GM19035 (cell line): ENCODE measurements around the gene KIAA0408.
"Not testable (repeated sequence)": the region's sequence is repeated elsewhere in the genome, so short reads cannot be mapped to it uniquely, and the experiment has no call there.

Source experiments
- ATAC-seq: cut with Tn5 transposase; IDR thresholded peaks from one replicate; pipeline ENCODE4 v1.9.1; 2021; ENCODE audit not compliant: unreplicated experiment

KIAA0408 gene

GRCh38 chr6:127464161-127464880 is 5.1 kb upstream of the KIAA0408 start:
- ATAC-seq = no peak

DNA sequence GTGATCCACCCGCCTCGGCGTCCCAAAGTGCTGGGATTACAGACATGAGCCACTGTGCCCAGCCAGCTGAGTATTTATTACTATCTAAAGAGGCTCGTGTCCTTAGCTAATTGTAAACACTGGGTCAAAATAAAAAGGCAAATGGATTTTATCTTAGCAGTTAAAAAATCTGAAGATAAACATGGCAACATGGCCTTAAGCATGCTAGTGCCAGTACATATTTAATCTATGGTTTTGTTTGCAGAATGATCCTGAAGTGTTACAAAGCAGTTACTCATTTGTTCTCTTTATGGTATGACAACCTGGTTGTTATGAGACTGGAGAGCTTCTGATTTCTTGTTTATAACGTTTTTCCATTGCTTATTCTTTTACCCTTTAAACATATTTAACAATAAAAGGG is 3.9 kb upstream of the KIAA0408 start:
- ATAC-seq = no peak

GRCh38 chr6:127462376-127462775 is 3.2 kb upstream of the KIAA0408 start:
- ATAC-seq = no peak

DNA sequence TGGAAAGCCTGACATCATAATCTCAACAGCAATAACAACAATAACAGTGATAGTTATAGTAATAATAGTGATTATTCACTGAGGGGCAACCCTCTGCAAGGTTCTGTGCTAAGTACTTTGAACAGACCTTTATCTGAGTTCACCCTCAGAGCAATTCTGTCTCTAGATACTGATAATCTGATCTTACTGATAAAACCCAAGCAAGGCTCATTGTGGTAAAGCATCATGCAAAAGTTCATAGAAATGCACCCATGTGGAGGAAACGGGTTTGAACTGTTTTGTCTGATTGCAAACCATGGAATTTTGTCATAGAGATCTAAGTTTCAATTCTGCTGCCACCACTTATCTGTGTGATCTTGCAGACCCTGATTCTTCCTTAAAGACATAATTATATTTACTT is 1.3 kb upstream of the KIAA0408 start:
- ATAC-seq = no peak

- ATAC-seq = no peak
These were observed 372 bp downstream of the KIAA0408 start for GRCh38 chr6:127458817-127459216.

DNA sequence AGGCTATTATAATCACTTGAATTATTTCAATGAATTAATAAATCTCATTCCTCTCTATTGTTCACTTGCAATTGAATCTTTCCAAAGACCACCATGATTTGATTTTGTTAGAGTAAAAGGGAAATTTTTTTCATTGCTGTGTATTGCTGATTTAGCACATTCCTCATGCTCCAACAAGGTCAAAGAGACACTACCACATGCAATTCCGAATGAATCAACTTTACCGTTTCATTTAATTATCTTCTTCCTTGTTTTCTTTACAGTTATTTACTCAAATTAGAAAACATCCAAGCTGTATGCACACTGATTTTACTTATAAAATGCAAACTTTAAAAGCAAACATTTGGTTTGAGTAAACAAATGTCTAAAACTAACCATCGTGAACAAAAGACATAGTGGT is 967 bp downstream of the KIAA0408 start:
- no peak for ATAC-seq

DNA sequence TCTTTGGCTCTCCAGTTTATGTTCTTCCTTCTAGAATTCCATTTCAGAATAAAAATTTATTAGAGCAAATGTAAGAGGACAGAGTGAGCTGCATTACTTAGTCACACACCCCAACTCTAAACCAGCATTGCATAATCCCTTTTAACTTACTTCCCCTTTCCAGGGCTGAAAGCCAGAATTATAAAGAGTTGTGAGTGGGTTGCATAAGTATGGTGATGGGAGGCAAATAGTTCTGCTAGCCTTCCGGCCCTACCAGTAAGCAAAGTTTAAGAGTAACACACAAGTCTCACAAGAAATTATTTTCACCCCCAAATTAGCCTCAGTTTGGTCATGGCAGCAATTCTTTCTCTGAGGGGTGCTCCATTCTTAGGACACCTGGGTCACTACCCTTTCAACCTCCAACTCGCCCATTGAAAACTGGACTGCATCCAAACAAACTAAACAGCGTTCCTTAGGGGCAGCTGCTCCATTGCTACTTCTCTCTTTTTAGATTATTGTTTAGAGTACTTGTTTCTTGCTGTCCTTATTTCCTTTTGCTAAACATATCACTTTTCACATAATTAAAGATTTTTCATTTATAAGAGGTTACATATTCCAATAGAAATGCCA is 1.6 kb downstream of the KIAA0408 start:
- ATAC-seq = no peak

DNA sequence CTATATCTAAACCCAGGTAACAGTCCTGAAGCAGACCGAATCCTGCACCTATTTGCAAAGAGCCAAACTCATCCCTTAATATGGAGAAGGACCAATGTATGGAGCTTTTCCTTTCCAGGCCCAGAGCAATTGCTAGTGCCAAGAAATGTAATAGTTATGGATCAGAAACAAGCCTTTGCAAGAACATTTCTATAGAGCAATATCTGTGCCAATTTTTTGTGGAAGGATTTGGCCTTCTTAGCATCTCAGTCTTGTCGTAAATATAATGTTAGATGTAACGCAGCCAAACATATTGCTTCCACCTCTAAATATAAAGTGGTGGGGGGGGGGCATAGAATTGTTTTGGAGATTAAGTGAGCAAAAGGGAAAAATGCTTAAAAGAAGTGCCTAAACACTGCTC is 2.7 kb downstream of the KIAA0408 start:
- ATAC-seq = no peak

DNA sequence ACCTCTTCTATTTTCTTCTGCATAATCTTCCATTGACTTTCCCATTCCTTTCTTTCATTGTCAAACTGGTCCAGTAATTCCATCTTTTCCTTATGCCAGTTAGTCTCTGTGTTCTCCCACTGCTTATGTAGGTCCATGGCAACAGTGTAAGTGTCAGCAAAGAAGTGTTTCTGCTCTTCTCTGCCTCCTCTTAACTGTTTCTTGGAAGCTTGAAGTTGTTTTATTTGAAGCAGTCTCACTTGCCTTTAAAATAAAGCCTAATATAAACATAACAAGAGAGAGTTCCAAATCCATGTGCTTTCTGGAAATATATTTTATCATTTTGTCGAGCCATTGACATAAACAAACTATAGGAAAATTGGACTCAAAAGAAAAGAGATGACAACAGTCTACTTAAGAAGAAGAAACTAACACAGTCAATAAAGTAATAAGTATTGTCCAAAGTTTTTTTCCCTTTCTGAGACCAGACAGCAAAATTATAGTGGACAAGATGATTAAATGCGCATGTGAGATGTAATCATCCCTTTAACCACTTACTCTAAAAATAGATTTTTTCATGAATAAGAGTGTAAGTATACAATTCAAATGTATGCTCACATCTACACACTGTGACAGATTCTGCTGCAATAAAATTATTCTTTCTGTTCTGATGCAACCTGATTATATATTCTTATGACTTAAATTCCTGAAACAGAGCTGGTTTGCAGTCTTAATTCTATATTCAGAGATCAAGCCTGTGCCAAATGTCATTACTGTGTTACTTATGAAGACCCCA is 5.2 kb downstream of the KIAA0408 start:
- no peak for ATAC-seq

GRCh38 chr6:127452803-127453202 is 6.4 kb downstream of the KIAA0408 start:
- ATAC-seq = no peak

DNA sequence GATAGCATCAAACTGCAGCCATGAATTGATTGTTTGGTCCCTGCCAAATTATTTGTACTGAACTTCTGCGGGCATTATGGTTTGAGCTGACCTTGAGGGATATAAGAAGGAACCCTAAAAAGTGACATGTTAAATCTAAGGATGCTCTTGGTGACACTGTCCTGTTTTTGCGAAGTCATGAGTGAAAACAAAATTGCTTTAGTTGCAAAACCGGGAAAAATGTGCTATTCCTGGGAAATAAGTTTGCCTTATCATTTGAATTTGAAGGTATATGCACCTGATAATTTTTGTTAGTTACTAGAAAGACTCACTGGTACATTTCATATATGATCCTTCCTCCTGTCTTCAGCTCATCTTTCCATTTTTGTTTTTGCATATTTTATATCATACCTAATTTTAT is 7.8 kb downstream of the KIAA0408 start:
- no peak for ATAC-seq

- ATAC-seq = no peak
These were observed 11.4 kb downstream of the KIAA0408 start for GRCh38 chr6:127447780-127448179.

DNA sequence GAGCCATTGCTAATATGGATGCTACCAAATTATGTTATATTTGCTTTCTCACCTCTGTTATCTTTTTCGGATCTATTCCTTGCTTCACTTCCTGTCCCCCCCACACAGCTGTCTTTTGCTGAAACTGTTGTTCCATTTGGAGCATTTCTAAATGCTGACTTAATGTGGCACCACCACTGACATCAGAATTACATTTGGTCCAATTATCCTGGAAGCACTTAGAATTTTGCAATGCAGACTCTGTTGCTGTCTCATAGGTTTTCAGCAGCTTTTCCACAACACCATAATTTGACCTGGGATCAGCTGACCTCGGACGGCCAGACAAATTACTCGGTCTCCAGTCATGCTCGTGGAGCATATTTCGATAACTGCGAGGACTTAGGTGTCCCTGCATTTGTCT is 12.8 kb downstream of the KIAA0408 start:
- no peak for ATAC-seq

DNA sequence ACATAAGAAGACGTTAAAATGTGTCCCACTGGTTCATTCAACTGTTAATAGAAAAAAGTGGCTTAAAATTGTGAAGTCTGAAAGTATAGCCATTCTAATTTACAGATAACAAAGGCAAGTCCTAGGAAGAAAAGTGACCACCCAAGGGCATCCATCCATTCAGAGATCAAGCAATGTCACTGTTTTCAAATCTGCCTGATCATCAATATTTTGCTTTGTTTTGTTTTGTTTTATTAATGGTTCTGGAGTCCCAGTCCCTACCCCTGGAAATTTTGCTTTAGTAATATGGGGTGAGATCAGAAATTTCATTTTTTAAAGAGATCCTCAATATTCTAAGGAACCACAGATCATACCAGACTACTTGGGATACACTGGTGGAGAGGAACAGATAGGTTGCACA is 17.3 kb downstream of the KIAA0408 start:
- ATAC-seq = no peak

DNA sequence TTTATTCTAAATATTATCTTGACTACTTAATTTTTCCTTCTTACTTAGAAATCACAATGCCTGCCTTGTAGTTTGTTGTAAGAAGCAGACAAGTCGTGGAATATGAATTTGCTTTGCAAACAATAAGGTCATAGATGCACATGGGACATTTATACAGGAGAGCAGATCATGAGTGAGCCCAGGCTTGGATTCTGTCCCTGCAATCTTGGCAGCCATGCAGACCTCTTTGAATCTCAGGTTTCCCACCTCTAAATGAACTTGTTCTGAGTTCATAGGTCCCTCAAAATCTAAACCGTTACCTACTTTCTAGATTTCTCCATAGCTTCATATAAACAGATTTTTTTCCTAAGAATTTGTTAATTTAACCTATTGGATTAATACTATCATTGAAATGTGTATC is 19.5 kb downstream of the KIAA0408 start:
- no peak for ATAC-seq

DNA sequence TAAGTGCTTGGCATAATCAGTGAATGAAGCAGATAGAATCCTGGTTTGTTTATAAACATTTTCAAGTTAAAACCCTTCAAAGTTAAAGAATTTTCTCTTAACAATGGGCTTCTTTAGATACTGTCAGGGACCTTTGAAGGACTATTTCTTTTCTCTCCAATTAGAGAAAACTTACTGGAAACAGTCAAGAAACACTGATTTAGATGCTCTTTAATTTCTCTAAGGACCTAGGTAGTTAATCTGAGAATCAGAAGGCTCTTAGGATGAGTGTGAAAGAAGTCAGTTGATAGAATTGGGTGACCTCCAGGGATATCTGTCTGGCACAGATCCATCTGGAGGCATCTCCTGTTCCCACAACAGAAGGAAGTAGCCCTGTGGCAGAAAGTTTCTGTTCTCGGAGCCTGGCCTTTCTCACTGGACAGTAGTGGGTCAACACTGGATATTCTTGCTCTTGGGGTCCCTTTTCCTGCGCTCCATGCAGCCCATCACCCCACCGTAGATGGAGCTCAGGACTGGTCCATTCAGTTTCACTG is 22.5 kb downstream of the KIAA0408 start:
- ATAC-seq = no peak

DNA sequence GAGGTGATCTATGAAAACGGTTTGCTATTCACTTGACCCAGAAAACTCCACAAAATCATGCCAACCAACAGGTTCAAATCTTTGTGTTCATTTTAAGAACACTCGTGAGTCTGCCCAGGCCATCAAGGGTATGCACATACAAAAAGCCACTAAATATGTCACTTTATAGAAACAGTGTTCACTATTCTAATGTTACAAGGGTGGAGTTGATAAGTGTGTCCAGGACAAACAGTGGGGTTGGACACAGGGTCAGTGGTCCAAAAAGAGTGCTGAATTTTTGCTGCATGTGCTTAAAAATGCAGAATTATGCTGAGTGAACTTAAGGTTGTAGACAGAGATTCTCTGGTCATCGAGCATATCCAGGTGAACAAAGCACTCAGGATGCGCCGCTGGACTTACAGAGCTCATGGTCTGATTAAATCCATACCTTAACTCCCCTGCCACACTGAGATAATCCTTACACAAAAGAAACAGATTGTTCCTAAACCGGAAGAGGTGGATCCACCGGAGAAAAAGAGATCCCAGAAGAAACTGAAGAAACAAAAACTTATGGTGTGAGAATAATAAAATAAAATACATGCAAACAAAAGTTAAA is 23.5 kb downstream of the KIAA0408 start:
- ATAC-seq = no peak

DNA sequence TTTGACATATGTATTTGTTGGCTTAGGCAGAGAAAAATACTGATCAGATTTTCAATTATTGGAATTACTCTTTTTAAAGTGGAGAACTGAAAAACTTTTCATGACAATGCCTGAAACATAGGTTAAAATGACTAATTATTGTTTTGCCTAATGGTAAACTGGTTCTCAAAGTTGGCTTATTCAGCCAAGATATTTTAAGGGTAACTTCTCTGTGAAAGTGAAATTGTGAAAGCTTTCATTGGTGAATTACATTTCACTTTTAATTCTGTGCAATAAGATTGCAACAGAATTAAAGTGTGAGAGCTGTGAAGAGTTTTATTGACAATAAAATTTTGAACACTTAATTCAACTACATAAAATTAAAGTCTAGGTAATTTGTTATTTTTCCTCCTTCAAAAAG is 24.5 kb downstream of the KIAA0408 start:
- no peak for ATAC-seq

GRCh38 chr6:127428562-127428961 is 30.6 kb downstream of the KIAA0408 start:
- not testable (repeated sequence) for ATAC-seq

- no peak for ATAC-seq
These were observed 35.3 kb downstream of the KIAA0408 start for GRCh38 chr6:127423921-127424320.

DNA sequence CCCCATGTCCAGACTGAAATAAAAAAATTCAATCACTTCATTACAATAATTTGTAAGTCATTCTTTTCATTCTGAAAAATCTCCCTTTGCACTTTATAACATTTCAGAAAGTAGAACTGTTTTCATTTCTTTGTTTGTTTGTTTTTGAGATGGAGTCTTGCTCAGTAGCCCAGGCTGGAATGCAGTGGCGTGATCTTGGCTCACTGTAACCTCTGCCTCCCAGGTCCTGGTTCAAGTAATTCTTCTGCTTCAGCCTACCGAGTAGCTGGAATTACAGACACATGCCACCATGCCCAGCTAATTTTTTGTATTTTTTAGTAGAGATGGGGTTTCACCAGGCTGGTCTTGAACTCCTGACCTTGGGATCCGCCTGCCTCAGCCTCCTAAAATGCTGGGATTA is 38.0 kb downstream of the KIAA0408 start:
- not testable (repeated sequence) for ATAC-seq
